GM23248 (cell line): ENCODE data around the gene CCDC142.

Source experiments
- EZH2 ChIP-seq: fragments of 200-600 bp; sonication (generic); IDR thresholded peaks from 2 replicates; pipeline ENCODE4 v1.6.1; 2018; ENCODE audit warnings: antibody characterized with exemption, mild to moderate bottlenecking; ENCODE audit not compliant: insufficient read depth, poor library complexity, severe bottlenecking
- EZH2phosphoT487 ChIP-seq: fragments of 200-600 bp; sonication (generic); IDR thresholded peaks from 2 replicates; pipeline ENCODE4 v1.6.1; 2018; ENCODE audit warnings: antibody characterized with exemption, moderate library complexity, mild to moderate bottlenecking, low read depth; ENCODE audit not compliant: insufficient read depth

DNA sequence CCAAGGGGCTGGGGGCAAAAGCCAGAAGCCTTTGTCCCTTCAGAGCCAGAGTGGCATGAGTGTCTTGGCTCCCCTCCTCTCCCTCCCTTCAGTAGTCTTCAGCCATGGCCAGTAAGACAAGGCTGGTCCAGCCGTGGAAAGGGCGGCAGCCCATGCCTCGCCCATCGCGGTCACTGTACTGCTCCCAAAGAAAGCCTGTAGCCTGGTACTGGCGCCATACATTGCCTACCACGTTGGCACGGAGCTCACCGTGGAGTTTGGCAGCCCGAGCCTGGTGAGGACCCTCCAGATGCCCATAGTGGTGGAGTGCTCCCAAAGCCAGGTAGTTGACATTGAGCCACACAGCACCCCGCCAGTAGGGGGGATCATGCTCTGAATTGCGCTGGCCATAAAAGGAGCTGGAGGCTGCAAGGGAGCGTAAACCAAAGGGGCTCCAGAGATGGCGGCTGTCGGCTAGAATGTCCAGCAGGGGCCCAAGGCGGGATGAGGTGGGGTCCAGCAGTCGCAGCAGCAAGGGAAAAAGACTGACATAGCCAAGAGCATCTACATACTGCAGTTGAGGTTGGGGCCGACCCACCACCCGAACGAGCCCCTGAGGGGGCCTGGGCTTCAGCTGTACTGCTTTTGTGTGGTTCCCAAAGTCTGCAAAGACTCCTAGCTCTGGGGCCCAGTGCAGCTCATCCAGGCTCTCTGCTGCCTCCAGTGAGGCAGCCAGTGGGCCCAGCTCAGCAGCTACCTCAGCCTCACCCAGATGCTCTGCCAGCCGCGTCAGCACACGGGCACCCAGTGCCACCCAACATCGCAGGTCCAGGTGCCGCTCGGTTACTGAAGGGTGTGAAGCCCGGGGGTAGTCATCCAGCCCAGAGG lies 21.4 kb downstream of the CCDC142 start:
- TF ChIP-seq EZH2phosphoT487: no peak
- no peak for TF ChIP-seq EZH2
